OCI-M2 (cell line): ENCODE data around the gene RNF114.
A peak's percentile ranks its signal among the peaks of the same experiment; 100 is the strongest.

ENCODE experiments used
- DNase-seq: peaks from one replicate; lab custom pipeline; 2025; ENCODE audit not compliant: unreplicated experiment; lab: John Stamatoyannopoulos, UW

The RNF114 gene

GRCh38 chr20:49904440-49905214 lies 31.6 kb upstream of the RNF114 start:
- no peak for DNase-seq

GRCh38 chr20:49905415-49906091 lies 30.6 kb upstream of the RNF114 start:
- DNase-seq, result no peak

- no peak for DNase-seq
Measured at GRCh38 chr20:49906101-49906604, 30.0 kb upstream of the RNF114 start.

GRCh38 chr20:49906615-49907154 lies 29.5 kb upstream of the RNF114 start:
- DNase-seq, result no peak

GRCh38 chr20:49907405-49908257 lies 28.6 kb upstream of the RNF114 start:
- DNase-seq, result no peak

GRCh38 chr20:49908258-49908565 lies 28.0 kb upstream of the RNF114 start:
- no peak for DNase-seq

- no peak for DNase-seq
Measured at GRCh38 chr20:49909499-49910339, 26.5 kb upstream of the RNF114 start.

- DNase-seq, result no peak
Measured at GRCh38 chr20:49910340-49910706, 25.9 kb upstream of the RNF114 start.

GRCh38 chr20:49913399-49914047 lies 22.7 kb upstream of the RNF114 start:
- no peak for DNase-seq

- no peak for DNase-seq
Measured at GRCh38 chr20:49914310-49915117, 21.7 kb upstream of the RNF114 start.

GRCh38 chr20:49915118-49915379 lies 21.1 kb upstream of the RNF114 start:
- DNase-seq, result no peak

- DNase-seq, result peak; percentile 72
Measured at GRCh38 chr20:49915380-49916145, 20.6 kb upstream of the RNF114 start, which contains the start of gene SPATA2. Gene SPATA2, minus strand, starts transcription at chr20:49915529. Its CDS starts 7,039 bp downstream, at chr20:49908490.

- no peak for DNase-seq
Measured at GRCh38 chr20:49916146-49917002, 19.8 kb upstream of the RNF114 start.

GRCh38 chr20:49918446-49918845 lies 17.8 kb upstream of the RNF114 start:
- DNase-seq, result no peak

GRCh38 chr20:49919009-49919408 lies 17.2 kb upstream of the RNF114 start:
- DNase-seq, result no peak

GRCh38 chr20:49919461-49919860 lies 16.7 kb upstream of the RNF114 start:
- DNase-seq, result no peak

GRCh38 chr20:49924247-49924646 lies 11.9 kb upstream of the RNF114 start:
- DNase-seq, result no peak
